HL-60/S4 treated with phorbol 12-myristate 13-acetate at 8.2 ng/mL for 4 days and 3 days (cell line): ENCODE measurements around the gene BTRC.
"Not testable (repeated sequence)": the region's sequence is repeated elsewhere in the genome, so short reads cannot be mapped to it uniquely, and the experiment has no call there.

ENCODE experiments used
- in situ Hi-C: fragments of 300-500 bp; cut with MboI; formaldehyde crosslinking; loops from 2 replicates; pipeline ENCODE4 v1.15.0; 2022; ENCODE audit warnings: low sequenced_read_pairs

Gene BTRC

DNA sequence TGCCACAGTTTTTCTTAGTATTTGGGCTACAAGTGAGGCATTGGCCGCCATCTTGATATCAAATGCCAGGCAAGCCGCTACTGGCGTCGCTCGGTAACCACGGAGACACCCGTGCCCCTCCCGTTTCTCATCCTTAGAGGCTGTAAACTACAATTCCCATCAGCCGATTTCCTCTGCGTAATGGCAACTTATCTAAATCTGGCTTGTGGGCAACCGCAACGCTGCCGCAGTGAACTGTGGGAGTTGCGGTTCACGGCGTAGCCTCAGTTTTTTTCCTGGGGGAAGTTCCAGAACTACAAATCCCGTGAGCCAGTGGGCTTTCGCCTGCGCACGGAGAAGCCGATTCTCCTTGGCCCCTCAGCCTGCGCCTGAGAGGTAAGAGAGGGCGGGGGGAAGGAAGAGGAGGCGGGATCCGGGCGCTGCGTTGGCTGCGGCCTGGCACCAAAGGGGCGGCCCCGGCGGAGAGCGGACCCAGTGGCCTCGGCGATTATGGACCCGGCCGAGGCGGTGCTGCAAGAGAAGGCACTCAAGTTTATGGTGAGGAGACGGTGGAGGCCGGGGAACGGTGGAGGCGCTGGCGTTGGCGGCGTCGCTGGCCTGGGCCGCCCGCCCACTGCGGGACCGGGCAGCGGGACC, at the start of gene BTRC:
TSS of gene BTRC (plus strand) at position 474 of the 636 bp plus-strand sequence. CDS start at position 490, 16 bp downstream.
- in situ Hi-C loops = no loop called here

GRCh38 chr10:101304316-101304715, 49.6 kb upstream of the BTRC start:
- in situ Hi-C loops = no loop called here

DNA sequence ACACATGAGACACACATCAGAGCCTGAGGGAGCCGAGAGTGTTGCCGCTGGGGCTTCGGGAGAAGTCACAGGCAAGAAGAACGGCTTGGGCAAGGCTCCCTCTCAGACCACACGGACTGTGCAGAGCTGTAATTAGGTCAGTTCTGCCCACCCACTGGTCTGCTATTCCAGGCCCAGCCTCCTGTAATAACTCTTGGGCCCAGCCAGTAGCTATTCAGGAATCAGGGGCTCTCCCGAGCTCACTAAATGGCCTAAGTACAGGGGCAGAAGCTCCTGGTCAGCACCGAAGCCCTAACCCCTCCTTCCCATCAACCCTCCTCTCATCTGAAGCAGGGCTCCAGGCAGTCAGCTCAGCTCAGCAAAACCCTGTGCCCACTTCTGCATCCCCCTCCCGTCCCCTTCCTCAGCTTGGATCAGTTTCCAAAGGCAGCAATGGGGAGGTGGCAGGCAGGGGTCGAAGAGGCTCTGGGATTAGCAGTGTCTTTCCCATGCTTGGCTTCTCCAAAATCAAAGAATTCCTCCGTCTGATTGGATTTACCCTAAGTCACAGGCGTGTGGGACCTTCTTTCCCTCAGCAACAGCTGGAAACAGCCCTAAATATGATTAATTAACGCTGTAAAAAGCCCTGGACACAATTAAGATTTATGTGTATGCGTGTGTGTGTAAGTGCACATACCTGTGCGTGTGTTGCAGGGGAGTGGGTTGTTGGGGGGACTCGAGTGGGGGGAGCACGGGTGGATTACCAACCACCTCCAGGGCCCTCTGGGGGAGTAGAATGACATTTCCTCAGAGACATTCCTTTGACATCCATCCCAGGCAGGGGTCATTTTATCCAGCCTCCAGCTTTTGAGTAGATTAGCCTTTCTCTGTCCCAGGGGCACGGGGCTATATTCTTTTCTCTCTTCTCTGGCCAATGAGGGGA, 48.4 kb upstream of the BTRC start:
- in situ Hi-C loops = no loop called here

- in situ Hi-C loops = no loop called here
These were observed 45.9 kb upstream of the BTRC start for GRCh38 chr10:101308051-101308450.

GRCh38 chr10:101310529-101311184, 43.3 kb upstream of the BTRC start:
- in situ Hi-C loops = no loop called here

DNA sequence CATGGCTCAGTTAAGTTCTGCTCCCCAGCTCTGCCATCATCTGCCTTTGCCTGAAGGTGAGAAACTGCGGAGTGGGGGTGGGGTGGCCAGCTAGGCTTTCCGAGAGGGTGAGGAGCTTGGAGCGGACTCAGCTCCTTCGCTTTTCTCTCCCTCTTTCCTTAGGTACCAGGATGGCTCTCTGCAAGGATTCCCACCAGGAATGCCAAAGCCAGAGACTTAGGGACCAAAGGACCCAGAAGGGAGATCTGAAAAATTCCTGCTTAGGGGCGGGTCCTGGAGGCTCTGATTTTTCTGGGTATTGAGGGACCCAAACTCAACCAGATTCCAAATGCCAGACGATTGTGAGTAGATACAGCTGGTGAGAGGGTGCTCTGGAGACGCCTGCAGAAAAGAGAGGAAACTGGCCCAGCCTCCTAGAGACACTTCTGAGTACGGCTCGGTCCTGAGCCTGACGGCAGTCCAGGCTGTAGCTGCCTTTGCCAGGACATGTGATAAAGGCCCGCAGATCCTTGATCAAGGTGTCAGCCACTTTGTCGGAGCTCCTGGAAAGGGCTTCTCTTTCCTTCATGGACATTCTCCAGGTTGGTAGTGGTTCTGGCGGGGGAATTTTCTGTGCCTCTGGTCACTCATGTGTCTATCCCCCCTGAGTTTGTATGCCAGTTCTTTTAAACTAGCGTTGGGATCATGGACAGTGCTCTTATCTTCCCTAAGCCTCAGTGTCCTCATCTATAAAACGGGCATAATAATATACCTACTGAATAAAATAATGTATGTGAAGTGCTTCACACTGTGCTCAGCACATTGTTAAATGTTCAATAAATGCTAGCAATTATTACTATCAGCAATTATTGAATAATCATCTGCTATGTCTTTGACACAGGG, 42.5 kb upstream of the BTRC start:
- in situ Hi-C loops = no loop called here

GRCh38 chr10:101319241-101319915, 34.6 kb upstream of the BTRC start:
- in situ Hi-C loops = no loop called here

DNA sequence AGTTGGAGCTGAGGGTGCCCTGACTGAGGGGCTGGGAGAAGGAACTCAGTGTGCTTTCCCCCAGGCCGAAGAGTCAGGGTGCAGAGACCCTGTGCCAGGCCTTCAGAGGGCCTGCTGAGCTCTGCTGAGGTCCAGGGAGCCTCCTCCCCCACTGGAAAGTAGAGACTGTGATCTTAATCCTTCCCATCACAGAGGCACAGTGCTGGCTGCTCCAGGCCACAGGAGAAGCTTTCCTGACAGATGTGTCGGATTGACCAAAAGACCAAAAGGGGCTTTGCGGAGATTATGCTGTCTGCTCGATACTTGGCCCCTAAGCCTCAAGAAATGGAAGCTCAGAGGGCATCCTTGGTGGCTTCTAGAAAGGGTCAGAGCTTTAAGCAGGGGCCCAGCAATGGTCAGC, 32.9 kb upstream of the BTRC start:
- in situ Hi-C loops = no loop called here

DNA sequence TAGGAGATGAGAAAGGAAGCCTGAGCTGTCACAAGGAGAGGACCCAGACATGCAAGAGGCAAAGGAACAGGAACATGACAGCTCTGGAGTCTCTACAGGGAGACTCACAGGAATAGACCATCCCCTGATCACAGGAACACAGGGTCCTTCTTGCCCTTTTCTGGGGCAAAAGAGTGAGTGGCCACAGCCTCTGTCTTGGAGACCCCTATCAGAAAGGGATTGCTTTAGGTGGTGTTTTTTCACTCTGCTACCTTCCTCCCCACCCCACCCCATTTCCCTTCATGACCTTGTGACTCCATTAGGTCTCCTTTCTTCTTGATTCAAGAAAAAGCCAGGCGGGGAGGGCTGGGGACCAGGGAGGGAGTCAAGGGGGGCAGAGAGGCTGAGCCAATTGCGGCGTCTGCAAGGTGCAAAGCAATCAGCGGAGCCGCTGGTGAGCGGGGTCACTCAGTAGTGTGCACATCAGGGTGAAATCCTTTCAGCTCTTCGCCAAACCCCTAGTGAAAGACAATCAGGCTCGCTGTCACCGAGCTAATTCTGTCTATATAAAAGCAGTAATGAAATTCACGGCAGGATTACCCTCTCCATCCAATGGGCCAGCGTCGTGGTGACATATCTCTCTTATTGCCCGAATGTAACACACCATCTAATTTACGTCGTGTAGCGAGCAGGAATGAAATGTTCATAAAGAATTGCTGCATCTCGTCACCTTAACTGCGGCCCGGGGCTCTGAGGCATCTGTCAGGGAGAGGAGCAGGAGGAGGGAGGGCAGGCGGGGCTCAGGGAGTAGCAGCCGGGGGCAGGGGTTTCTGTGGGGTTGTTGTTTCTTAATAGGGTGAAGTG, 31.5 kb upstream of the BTRC start:
- in situ Hi-C loops = no loop called here

GRCh38 chr10:101323495-101323894, 30.5 kb upstream of the BTRC start:
- in situ Hi-C loops = no loop called here

DNA sequence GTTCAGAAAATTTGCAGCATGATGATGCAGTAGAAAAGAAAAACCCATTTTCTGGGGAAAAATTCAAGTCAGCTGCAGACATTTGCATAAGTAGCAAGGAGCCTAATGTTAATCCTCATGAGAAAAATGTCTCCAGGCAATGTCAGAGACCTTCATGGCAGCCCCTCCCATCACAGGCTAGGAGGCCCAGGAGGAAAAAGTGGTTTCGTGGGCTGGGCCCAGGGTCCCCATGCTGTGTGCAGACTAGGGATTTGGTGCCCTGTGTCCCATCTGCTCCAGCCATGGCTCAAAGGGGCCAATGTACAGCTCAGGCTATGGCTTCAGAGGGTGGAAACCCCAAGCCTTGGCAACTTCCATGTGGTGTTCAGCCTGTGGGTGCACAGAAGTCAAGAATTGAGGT, 26.5 kb upstream of the BTRC start:
- in situ Hi-C loops = not testable (repeated sequence)

GRCh38 chr10:101329341-101330032, 24.5 kb upstream of the BTRC start:
- in situ Hi-C loops = no loop called here

DNA sequence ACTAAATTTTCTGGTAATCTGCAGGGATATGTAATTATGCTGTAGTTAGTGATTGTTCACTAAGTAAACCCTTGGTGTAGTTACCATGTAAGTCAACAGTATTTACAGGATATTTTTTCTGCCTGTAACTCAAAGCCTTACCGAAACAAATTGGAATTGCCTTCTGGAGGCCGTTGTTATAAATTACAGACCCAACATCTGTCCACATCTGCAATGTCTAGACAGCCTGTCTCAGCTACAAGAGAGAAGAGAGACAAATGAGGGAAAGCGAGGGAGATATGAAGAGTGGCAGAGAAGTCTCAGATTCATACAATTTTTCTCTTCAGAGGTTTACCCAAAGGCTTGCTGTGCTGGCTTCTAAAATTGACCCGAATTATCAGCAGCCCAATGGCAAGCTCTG, 23.7 kb upstream of the BTRC start:
- in situ Hi-C loops = no loop called here

GRCh38 chr10:101330631-101331225, 23.2 kb upstream of the BTRC start:
- in situ Hi-C loops = no loop called here

DNA sequence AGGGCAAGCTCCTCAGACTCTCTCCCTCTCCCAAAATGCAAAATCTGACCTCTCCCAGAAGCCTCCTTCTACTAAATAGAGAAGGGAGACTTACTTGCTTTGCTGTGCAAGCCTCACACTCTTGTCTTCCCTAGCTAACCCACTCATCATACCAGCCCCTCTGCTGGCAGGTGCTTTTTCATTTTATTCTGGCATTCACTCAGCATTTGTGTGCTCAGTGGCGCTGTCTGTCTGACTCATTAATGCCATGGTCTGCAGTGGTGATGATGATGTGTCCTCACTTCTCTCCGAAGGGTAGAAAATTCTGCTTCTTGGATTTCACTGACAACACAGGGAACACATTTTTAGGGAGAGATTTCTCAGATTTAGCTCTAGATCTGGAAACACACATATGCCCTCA, 22.0 kb upstream of the BTRC start:
- in situ Hi-C loops = no loop called here

GRCh38 chr10:101334259-101334658, 19.7 kb upstream of the BTRC start:
- in situ Hi-C loops = not testable (repeated sequence)

GRCh38 chr10:101336382-101336781, 17.6 kb upstream of the BTRC start:
- in situ Hi-C loops = no loop called here

DNA sequence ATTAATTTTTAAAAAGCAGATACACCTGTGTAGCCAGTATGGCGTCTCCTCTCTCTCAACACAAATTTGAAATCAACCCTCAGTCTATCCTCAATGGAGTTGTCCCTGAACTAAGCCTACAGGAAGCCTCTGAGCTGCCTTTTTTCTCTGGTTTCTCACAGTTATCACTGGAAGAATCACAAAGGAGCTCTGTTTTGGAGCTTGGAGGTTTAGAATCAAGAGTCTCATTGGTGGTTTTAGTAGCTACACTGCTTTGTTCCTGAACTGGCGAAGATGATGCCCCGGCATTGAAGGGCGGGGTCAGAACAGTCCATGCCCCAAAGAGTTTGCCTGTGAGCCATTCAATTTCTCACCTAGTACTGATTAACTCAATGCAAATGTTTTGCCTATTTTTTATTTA, 16.1 kb upstream of the BTRC start:
- in situ Hi-C loops = no loop called here
